Measurements from ENCODE around the gene SORCS2. TPM values are rescaled to one million over a fixed set of nuclear protein-coding genes. Genes with fewer than 3 reads are reported as not detected.

Gene SORCS2
- total and polyA plus RNA-seq, 2 of the 4 experiments (the other 2 are of a cell fraction) = 0.36 to 0.62 TPM

DNA sequence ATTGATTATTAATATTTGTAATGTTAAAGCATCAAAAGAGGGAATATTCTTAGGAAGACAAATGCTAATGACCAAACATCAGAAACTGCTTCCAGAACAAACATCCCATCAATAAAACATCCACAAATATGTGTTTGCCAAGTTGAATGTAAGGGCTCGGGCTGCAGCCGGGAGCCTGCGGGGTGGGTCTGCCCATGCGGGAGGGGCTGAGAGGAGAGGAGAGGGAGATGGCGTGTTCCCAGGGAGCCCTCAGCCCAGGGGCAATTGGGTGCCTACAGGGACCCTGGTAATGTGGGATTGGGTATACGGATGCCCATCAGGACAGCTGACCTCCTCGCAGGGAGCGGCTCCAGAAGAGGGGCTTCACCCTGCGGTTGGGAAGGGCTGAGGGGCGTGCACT is 280.7 kb downstream of the SORCS2 start:
- Histone ChIP-seq H3K23ac (ENCODE audit: low read depth, low read length) (no peak overlapping the region), H3K4me2 (ENCODE audit: low read depth, low read length) (no peak overlapping the region), H3K9ac (ENCODE audit: low read depth, low read length) (no peak overlapping the region), H3K4ac (ENCODE audit: low read depth, low read length) (no peak overlapping the region), H3K79me1 (ENCODE audit: low read depth in 1 of 2, low read length in 2 of 2) (no peaks in the 10 kb centered on the region), H4K91ac (ENCODE audit: insufficient read depth, low read depth, low read length) (no peak overlapping the region), H2AK9ac (replicated peaks; ENCODE audit: low read depth, low read length, poor library complexity) (no peak overlapping the region), H3K4me3 (ENCODE audit: insufficient read depth, low read depth, low read length) (no peak overlapping the region), H2BK5ac (ENCODE audit: low read depth, low read length, poor library complexity, severe bottlenecking) (no peak overlapping the region), H2AK5ac (ENCODE audit: low read depth, low read length) (no peak overlapping the region), H3K27me3 (ENCODE audit: control insufficient read depth, insufficient read depth, low read length) (peaks cover 36% of the 10 kb centered on the region), H2BK15ac (ENCODE audit: low read depth, low read length) (no peak overlapping the region), H2BK120ac (ENCODE audit: low read depth, low read length) (no peak overlapping the region), H3K18ac (ENCODE audit: low read depth, low read length) (no peak overlapping the region), H3K27ac (ENCODE audit: insufficient read depth, low read length) (no peak overlapping the region), H2AFZ (replicated peaks; ENCODE audit: low read length, poor library complexity) (no peak overlapping the region), H3K9me1 (ENCODE audit: insufficient read depth, low read length) (no peaks in the 10 kb centered on the region), H3K36me3 (ENCODE audit: control insufficient read depth, insufficient read depth, low read length) (no peaks in the 10 kb centered on the region), H3K14ac (replicated peaks; ENCODE audit: low read depth, low read length) (no peak overlapping the region), H3K4me1 (ENCODE audit: control insufficient read depth, insufficient read depth, low read length) (no peaks in the 10 kb centered on the region), H3K56ac (ENCODE audit: extremely low read depth, insufficient read depth, low read length) (no peak overlapping the region), H4K5ac (ENCODE audit: low read depth, low read length) (no peak overlapping the region), H2BK20ac (ENCODE audit: low read depth, low read length) (no peak overlapping the region), H3K9me3 (ENCODE audit: control insufficient read depth, insufficient read depth, low read length) (no peaks in the 10 kb centered on the region), H4K20me1 (ENCODE audit: insufficient read depth, low read length) (no peaks in the 10 kb centered on the region), H4K8ac (ENCODE audit: low read depth in 2 of 2, low read length in 2 of 2) (no peak overlapping the region)
- intact Hi-C loops (cut with micrococcal nuclease) = no loop called here
- no peak for TF ChIP-seq NFE2L2 (IDR thresholded peaks at IDR 0.05; ENCODE audit: low read depth, low read length)
- no peak for TF ChIP-seq CHD1 (IDR thresholded peaks at IDR 0.05; ENCODE audit: low read depth, low read length)
- no peak for TF ChIP-seq USF2 (IDR thresholded peaks at IDR 0.05; ENCODE audit: low read depth, low read length)
- TF ChIP-seq ELK1 (IDR thresholded peaks at IDR 0.05; ENCODE audit: borderline replicate concordance, low read depth, low read length) = no peak
- TF ChIP-seq BHLHE40 (IDR thresholded peaks at IDR 0.05; ENCODE audit: low read depth, low read length) = no peak
- TF ChIP-seq MXI1 (IDR thresholded peaks at IDR 0.05; ENCODE audit: borderline replicate concordance, low read depth, low read length) = no peak
- no peak for TF ChIP-seq POLR2A (IDR thresholded peaks at IDR 0.05; ENCODE audit: low read depth, low read length)
- TF ChIP-seq RAD21 (IDR thresholded peaks at IDR 0.05; ENCODE audit: low read length) = no peak
- no peak for TF ChIP-seq RCOR1 (IDR thresholded peaks at IDR 0.05; ENCODE audit: insufficient replicate concordance, low read length)
- TF ChIP-seq MAZ (IDR thresholded peaks at IDR 0.05; ENCODE audit: borderline replicate concordance, low read depth, low read length) = no peak
- no peak for TF ChIP-seq CEBPB (IDR thresholded peaks at IDR 0.05; ENCODE audit: low read depth, low read length)
- ATAC-seq (ENCODE audit: low read depth) (no peak), DNase-seq (no peak)
- 73% methylated on average over 4 of the region's 10 CpGs; no CpG with 5 or more reads in 1 of the 2 experiments for WGBS, 2 experiments (ENCODE audit: extremely low coverage in 2 of 2, insufficient read length in 1 of 2)
- ChIA-PET CTCF (no interaction called here), POLR2A (ENCODE audit: unreplicated experiment) (no interaction called here)
- in situ Hi-C loops (cut with MboI; ENCODE audit: low sequenced_read_pairs) = no loop called here
- BruUV-seq (replicated peaks) = no TSS peak
- dilution Hi-C loops (cut with HindIII; ENCODE audit: low sequenced_read_pairs, unreplicated experiment) = no loop called here
